Measurements from ENCODE around the gene SLC31A1.
A peak's percentile ranks its signal among the peaks of the same experiment; 100 is the strongest.

Gene SLC31A1

DNA sequence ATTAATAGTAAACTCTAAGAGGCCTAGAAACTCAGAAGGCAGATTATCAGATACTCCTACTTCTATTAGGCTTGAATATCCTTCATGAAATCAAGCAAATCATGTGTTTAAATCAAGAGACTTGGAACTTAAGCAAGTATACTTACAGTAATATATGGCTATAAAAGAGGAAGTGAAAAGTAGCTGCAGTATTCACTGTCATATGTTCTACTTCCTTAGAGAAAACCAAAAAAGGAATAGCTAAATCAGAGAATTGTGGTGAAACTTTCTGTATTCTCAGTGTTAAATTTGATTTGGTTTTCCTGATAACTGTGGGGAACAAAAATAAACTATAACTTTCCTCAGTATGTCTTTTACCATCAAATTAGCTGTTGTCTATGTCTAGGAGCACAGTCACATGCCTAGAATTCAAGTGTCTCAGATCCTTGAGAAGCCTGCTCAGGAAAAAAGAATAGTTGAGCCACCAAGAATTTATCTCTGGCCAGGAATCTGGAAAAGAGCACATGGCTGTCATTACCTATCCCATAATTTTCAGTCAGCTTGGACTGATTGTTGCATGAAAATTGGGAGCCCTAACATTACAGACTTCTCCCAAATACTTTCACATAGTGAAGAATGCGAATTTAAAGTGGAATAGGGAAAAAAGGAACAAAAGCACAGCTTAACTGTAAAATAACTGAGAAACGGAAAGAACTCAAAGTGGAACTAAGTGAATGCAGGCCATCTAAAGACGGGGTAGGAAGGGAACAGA lies 2.0 kb upstream of the SLC31A1 start:
- no peak for DNase-seq (ENCODE audit: low read depth)
- TF ChIP-seq, protein P1, sequence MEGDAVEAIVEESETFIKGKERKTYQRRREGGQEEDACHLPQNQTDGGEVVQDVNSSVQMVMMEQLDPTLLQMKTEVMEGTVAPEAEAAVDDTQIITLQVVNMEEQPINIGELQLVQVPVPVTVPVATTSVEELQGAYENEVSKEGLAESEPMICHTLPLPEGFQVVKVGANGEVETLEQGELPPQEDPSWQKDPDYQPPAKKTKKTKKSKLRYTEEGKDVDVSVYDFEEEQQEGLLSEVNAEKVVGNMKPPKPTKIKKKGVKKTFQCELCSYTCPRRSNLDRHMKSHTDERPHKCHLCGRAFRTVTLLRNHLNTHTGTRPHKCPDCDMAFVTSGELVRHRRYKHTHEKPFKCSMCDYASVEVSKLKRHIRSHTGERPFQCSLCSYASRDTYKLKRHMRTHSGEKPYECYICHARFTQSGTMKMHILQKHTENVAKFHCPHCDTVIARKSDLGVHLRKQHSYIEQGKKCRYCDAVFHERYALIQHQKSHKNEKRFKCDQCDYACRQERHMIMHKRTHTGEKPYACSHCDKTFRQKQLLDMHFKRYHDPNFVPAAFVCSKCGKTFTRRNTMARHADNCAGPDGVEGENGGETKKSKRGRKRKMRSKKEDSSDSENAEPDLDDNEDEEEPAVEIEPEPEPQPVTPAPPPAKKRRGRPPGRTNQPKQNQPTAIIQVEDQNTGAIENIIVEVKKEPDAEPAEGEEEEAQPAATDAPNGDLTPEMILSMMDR (IDR thresholded peaks at IDR 0.05; ENCODE audit: control insufficient read depth, extremely low read depth, insufficient read depth) = no peak
- no peak overlapping the region for H3K4me3 ChIP-seq (ENCODE audit: low read depth, low read length)

DNA sequence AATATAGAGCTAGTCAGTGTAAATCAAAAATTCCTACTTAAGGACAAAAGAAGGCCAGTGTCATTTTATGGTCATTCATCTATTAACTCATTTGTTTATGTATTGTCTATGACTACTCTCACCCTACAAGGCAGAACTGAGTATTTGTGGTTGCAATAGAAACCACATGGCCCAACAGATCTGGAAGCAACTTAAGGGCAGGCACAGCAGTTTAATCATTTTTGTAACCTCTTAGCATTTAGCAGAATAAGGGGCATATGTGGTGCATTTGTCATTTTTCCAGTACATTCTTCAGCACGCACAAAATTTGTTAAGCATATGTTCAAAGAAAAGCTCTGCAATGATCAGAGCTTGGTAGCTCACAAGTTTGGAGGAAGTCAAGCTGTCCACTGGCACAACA lies 1.4 kb upstream of the SLC31A1 start:
- TF ChIP-seq, protein P1 (IDR thresholded peaks at IDR 0.05; ENCODE audit: control insufficient read depth, extremely low read depth, insufficient read depth) = no peak
- no peak for DNase-seq (ENCODE audit: low read depth)
- H3K4me3 ChIP-seq (ENCODE audit: low read depth, low read length) = peak overlapping the region; percentile 97

DNA sequence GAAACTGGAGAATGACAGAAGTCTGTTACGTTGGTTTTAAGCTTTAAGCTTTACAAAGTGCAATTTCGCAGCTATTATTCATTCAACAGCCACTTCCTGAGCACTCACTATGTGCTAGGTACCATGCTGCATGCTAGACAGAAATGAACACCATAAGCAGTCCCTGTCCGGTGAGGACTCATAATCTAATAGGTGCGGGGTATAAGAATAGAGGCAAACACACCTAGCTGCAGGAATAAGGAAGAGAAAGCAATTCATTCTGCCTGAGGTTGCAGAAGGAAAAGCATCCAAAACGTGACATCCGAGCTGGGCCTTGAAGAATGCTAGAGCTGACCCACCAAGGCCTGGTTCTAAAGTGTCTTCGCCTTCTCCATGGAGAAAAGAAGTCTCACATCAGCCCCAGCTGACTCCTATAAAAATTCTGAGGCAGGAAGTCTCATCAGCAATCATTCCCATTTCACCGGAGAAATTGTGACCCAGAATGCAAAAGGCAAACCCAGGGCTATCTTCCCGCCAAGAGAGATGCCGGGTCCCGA lies 809 bp upstream of the SLC31A1 start:
- DNase-seq (ENCODE audit: low read depth) = no peak
- TF ChIP-seq, protein P1 (IDR thresholded peaks at IDR 0.05; ENCODE audit: control insufficient read depth, extremely low read depth, insufficient read depth) = no peak
- peak overlapping the region; percentile 97 for H3K4me3 ChIP-seq (ENCODE audit: low read depth, low read length)

DNA sequence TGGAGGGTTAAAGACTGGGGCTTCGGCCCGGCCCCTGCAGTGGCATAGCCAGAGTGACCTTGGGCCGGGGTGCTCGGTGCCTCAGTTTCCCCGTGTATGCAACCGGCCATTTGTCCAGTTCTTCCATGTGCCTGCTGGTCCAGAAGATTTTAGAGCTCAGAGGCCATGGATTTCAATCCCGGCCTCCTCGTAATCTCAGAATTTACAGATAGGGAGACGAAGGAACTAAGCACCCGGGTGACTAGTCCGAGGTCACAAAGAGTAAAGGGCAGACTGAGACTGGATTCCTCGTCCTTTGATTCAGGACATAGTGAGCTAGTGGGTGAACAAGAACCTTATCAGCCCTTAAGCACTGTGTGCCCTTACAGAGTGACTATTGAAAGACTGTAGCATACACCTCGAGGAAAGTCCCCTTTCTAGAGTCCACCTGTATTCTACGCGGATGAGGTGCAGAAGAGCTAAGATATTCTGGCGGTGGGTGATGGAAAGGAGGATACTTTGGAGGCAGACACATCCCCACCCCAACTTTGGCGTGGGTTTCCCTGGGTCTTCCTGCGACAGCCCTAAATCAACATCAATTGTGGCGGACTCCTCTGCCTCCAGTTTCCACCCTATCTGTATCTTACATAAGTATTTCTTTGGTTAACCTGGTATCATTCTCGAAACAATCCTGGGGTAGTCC lies 597 bp downstream of the SLC31A1 start:
- TF ChIP-seq, protein P1 (IDR thresholded peaks at IDR 0.05; ENCODE audit: control insufficient read depth, extremely low read depth, insufficient read depth) = no peak
- H3K4me3 ChIP-seq (ENCODE audit: low read depth, low read length) = peak overlapping the region; percentile 97
- DNase-seq (ENCODE audit: low read depth) = no peak

DNA sequence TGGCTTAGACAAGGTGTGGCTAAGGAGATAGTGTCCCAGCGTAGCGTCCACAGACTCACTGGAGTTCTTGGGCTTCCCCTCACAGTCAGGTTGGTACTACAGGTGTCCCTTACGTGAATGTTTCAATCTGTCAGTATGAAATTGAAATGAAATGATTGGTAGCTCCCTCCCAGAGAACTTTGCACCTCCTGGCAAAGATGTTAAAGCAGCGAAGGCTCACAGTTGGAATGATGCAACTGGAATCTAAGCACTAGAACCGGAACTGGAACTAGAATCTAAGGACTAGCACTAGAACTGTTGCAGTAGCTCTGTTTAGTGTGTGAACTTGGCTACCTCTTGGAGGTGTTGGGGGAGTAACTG lies 1.1 kb downstream of the SLC31A1 start:
- H3K4me3 ChIP-seq (ENCODE audit: low read depth, low read length) = peak overlapping the region; percentile 97
- TF ChIP-seq, protein P1 (IDR thresholded peaks at IDR 0.05; ENCODE audit: control insufficient read depth, extremely low read depth, insufficient read depth) = no peak
- DNase-seq (ENCODE audit: low read depth) = no peak

DNA sequence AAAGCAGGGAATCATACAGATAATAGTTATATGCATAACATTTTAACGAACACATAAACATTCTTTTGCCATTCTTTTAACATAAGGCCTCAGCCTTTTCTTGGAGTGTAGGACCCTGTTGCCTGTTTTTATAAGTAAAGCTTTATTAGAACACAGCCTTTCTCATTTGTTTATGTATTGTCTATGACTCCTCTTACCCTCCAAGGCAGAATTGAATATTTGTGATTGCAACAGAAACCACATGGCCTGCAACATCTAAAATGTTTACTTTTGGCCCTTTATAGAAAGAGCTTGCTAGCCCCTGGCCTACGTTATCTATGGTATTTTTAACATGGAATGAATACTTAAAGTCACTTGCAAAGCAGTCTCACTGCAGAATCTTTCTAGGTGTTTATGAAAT lies 2.6 kb downstream of the SLC31A1 start:
- TF ChIP-seq, protein P1 (IDR thresholded peaks at IDR 0.05; ENCODE audit: control insufficient read depth, extremely low read depth, insufficient read depth) = no peak
- no peak overlapping the region for H3K4me3 ChIP-seq (ENCODE audit: low read depth, low read length)
- no peak for DNase-seq (ENCODE audit: low read depth)
